ENCODE results near the gene PMFBP1.

PMFBP1 gene

GRCh38 chr16:72126429-72126765, 45.6 kb downstream of the PMFBP1 start:
- no peak for DNase-seq

- no peak for DNase-seq
Observed at GRCh38 chr16:72125635-72126428, 46.1 kb downstream of the PMFBP1 start.

- peak; percentile 53 to 68 for DNase-seq
Observed at GRCh38 chr16:72124761-72125634, 47.0 kb downstream of the PMFBP1 start.

GRCh38 chr16:72124148-72124547, 47.8 kb downstream of the PMFBP1 start:
- no peak for DNase-seq

GRCh38 chr16:72123426-72123825, 48.5 kb downstream of the PMFBP1 start:
- DNase-seq, result no peak

- DNase-seq, result no peak
Observed at GRCh38 chr16:72122916-72123315, 49.0 kb downstream of the PMFBP1 start.

- no peak for DNase-seq
Observed at GRCh38 chr16:72122308-72122707, 49.6 kb downstream of the PMFBP1 start.

GRCh38 chr16:72120026-72120425, 51.9 kb downstream of the PMFBP1 start:
- DNase-seq, result no peak

GRCh38 chr16:72113616-72113945, 58.4 kb downstream of the PMFBP1 start:
- DNase-seq, result no peak

GRCh38 chr16:72112906-72113615, 58.9 kb downstream of the PMFBP1 start:
- DNase-seq, result no peak

GRCh38 chr16:72112452-72112792, 59.5 kb downstream of the PMFBP1 start:
- no peak for DNase-seq

- no peak for DNase-seq
Observed at GRCh38 chr16:72111657-72112451, 60.1 kb downstream of the PMFBP1 start.

- DNase-seq, result no peak
Observed at GRCh38 chr16:72110662-72111615, 61.0 kb downstream of the PMFBP1 start.

- DNase-seq, result no peak
Observed at GRCh38 chr16:72109966-72110530, 61.9 kb downstream of the PMFBP1 start.

- DNase-seq, result no peak
Observed at GRCh38 chr16:72109300-72109699, 62.7 kb downstream of the PMFBP1 start.

- no peak for DNase-seq
Observed at GRCh38 chr16:72108353-72109102, 63.4 kb downstream of the PMFBP1 start.

GRCh38 chr16:72107371-72107770, 64.6 kb downstream of the PMFBP1 start:
- no peak for DNase-seq

- no peak for DNase-seq
Observed at GRCh38 chr16:72105978-72106377, 66.0 kb downstream of the PMFBP1 start.

GRCh38 chr16:72104905-72105304, 67.0 kb downstream of the PMFBP1 start:
- DNase-seq, result no peak

- DNase-seq, result no peak
Observed at GRCh38 chr16:72101195-72101594, 70.8 kb downstream of the PMFBP1 start.
